Astrocyte (in vitro differentiated cells and primary cell): ENCODE results near the gene ZSWIM4. TPM values are rescaled to one million over a fixed set of nuclear protein-coding genes. Genes with fewer than 3 reads are reported as not detected.
A peak's percentile ranks its signal among the peaks of the same experiment; 100 is the strongest.

Source experiments
- DNase-seq: peaks from one replicate; pipeline ENCODE4 v3.0.0-alpha.2; 2010; ENCODE audit warnings: low read depth
- FAIRE-seq: peaks from 2 replicates; lab custom pipeline; 2011; peaks lifted over from hg19 to GRCh38; lab: Jason Lieb, UNC
- H2AFZ ChIP-seq: 2 replicates; pipeline ENCODE4 v1.6.0; 2012; ENCODE audit warnings: low read depth, low read length, inconsistent platforms
- H3K27ac ChIP-seq: 2 replicates; pipeline ENCODE4 v1.5.1; 2011; ENCODE audit warnings: low read depth, low read length, inconsistent platforms
- H3K27me3 ChIP-seq: 2 replicates; pipeline ENCODE4 v1.6.0; 2011; ENCODE audit warnings: low read length, inconsistent platforms; ENCODE audit not compliant: insufficient read depth
- H3K36me3 ChIP-seq: 2 replicates; pipeline ENCODE4 v1.5.1; 2011; ENCODE audit warnings: low read length, inconsistent platforms; ENCODE audit not compliant: insufficient read depth
- H3K4me1 ChIP-seq: 2 replicates; pipeline ENCODE4 v1.5.1; 2011; ENCODE audit warnings: low read length, inconsistent platforms; ENCODE audit not compliant: insufficient read depth
- H3K4me2 ChIP-seq: 2 replicates; pipeline ENCODE4 v1.6.0; 2012; ENCODE audit warnings: low read length, inconsistent platforms
- H3K4me3 ChIP-seq: 2 replicates; pipeline ENCODE4 v1.5.1; 2011; ENCODE audit warnings: low read depth, mild to moderate bottlenecking, low read length, inconsistent platforms; ENCODE audit not compliant: insufficient read depth
- H3K79me2 ChIP-seq: 2 replicates; pipeline ENCODE4 v1.6.0; 2012; ENCODE audit warnings: mild to moderate bottlenecking, low read length, inconsistent platforms; ENCODE audit not compliant: insufficient read depth
- H3K9ac ChIP-seq: 2 replicates; pipeline ENCODE4 v1.6.0; 2012; ENCODE audit warnings: mild to moderate bottlenecking, low read length, inconsistent platforms
- H3K9me3 ChIP-seq: 2 replicates; pipeline ENCODE4 v1.5.1; 2012; ENCODE audit warnings: low read depth, mild to moderate bottlenecking, low read length, inconsistent platforms; ENCODE audit not compliant: insufficient read depth
- H4K20me1 ChIP-seq: 2 replicates; pipeline ENCODE4 v1.6.0; 2012; ENCODE audit warnings: low read length, inconsistent platforms; ENCODE audit not compliant: insufficient read depth
- H3K27ac Mint-ChIP-seq: one replicate; pipeline ENCODE4 v1.8.0; 2021; ENCODE audit warnings: mild to moderate bottlenecking, mixed read lengths; ENCODE audit not compliant: unreplicated experiment
- H3K27me3 Mint-ChIP-seq: one replicate; pipeline ENCODE4 v1.8.0; 2021; ENCODE audit warnings: low read depth, mixed read lengths; ENCODE audit not compliant: unreplicated experiment
- H3K36me3 Mint-ChIP-seq: one replicate; pipeline ENCODE4 v1.8.0; 2021; ENCODE audit warnings: low read depth, mixed read lengths; ENCODE audit not compliant: unreplicated experiment
- H3K4me1 Mint-ChIP-seq: one replicate; pipeline ENCODE4 v1.8.0; 2021; ENCODE audit warnings: low read depth, mixed read lengths; ENCODE audit not compliant: unreplicated experiment
- H3K4me3 Mint-ChIP-seq: one replicate; pipeline ENCODE4 v1.8.0; 2021; ENCODE audit warnings: mild to moderate bottlenecking, moderate library complexity, mixed read lengths; ENCODE audit not compliant: unreplicated experiment
- H3K9me3 Mint-ChIP-seq: one replicate; pipeline ENCODE4 v1.8.0; 2021; ENCODE audit warnings: mild to moderate bottlenecking, mixed read lengths; ENCODE audit not compliant: unreplicated experiment
- EZH2 ChIP-seq: IDR thresholded peaks from 2 replicates; pipeline ENCODE4 v1.6.1; 2012; ENCODE audit warnings: mild to moderate bottlenecking, low read length, inconsistent platforms; ENCODE audit not compliant: insufficient read depth
- total RNA-seq: library from RNA; stranded (reverse); gene quantifications from 2 replicates; pipeline ENCODE4 v1.2.1, GENCODE V29; 2021
- TF ChIP-seq, protein P1 (sequence below): IDR thresholded peaks from 2 replicates; pipeline ENCODE4 v1.5.1; 2011; ENCODE audit warnings: low read depth, mild to moderate bottlenecking, inconsistent platforms, low read length, moderate library complexity; ENCODE audit not compliant: insufficient read depth

The ZSWIM4 gene
- total RNA-seq, 1 donor from 2014 or later, result 10.6 TPM

DNA sequence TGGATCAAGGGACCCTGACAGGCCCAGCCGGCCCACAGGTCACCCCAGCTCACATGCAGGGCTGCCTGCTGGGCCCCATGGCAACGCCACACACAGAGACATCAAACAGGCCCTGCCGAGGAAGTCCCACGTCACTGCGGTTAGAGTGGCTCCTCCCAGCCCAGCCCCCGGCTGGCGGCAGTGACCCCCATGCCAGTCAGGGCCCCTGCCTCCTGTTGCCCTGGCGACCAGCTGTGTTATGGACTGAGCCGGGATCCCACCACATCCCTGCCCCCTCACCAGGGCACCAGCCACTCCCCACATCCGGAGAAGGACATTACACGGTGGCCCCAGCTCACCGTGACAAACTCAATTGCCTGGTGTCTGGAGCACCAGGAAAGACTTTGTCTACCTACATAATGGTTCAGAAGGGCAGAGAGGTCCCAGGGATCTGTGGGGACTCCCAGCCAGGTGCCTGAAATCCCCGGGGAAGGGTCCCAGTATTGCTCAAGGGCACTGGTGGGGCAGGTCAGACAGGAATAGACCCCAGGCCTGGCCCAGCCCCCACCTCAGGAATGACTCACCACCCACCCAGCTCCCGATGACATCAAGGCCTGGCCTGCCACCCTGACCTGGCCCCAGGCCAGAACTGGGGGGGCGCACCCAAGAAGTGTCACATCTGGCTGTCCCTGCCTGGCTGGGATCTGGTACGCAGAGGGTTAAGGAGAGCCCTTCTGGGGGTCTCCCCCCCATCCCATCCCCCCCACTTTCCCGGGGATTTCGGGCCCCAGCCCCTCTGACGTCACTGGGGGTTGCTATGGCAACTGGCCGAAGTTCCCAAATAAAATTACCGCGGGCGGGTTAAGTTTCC is 51.5 kb downstream of the ZSWIM4 start:
- H3K27ac ChIP-seq, result peak overlapping the region; percentile 100
- Mint-ChIP-seq H3K4me3 (peak overlapping the region; percentile 65), H3K36me3 (no peaks in the 10 kb centered on the region), H3K9me3 (no peaks in the 10 kb centered on the region), H3K27ac (peak overlapping the region; percentile 100), H3K4me1 (peaks cover 22% of the 10 kb centered on the region), H3K27me3 (no peaks in the 10 kb centered on the region)
- H4K20me1 ChIP-seq, result peaks cover 6% of the 10 kb centered on the region
- no peak for FAIRE-seq
- H3K9me3 ChIP-seq, result no peaks in the 10 kb centered on the region
- H3K9ac ChIP-seq, result peak overlapping the region; percentile 98
- H3K27me3 ChIP-seq, result no peaks in the 10 kb centered on the region
- peaks cover 58% of the 10 kb centered on the region for H3K4me1 ChIP-seq
- peak overlapping the region; percentile 49 for H3K4me3 ChIP-seq
- H2AFZ ChIP-seq, result no peak overlapping the region
- peak overlapping the region; percentile 84 for H3K4me2 ChIP-seq
- TF ChIP-seq, protein P1, sequence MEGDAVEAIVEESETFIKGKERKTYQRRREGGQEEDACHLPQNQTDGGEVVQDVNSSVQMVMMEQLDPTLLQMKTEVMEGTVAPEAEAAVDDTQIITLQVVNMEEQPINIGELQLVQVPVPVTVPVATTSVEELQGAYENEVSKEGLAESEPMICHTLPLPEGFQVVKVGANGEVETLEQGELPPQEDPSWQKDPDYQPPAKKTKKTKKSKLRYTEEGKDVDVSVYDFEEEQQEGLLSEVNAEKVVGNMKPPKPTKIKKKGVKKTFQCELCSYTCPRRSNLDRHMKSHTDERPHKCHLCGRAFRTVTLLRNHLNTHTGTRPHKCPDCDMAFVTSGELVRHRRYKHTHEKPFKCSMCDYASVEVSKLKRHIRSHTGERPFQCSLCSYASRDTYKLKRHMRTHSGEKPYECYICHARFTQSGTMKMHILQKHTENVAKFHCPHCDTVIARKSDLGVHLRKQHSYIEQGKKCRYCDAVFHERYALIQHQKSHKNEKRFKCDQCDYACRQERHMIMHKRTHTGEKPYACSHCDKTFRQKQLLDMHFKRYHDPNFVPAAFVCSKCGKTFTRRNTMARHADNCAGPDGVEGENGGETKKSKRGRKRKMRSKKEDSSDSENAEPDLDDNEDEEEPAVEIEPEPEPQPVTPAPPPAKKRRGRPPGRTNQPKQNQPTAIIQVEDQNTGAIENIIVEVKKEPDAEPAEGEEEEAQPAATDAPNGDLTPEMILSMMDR, result no peak
- no peak for TF ChIP-seq EZH2
- peak; percentile 91 for DNase-seq
- H3K79me2 ChIP-seq, result peaks cover 21% of the 10 kb centered on the region
- H3K36me3 ChIP-seq, result no peaks in the 10 kb centered on the region

DNA sequence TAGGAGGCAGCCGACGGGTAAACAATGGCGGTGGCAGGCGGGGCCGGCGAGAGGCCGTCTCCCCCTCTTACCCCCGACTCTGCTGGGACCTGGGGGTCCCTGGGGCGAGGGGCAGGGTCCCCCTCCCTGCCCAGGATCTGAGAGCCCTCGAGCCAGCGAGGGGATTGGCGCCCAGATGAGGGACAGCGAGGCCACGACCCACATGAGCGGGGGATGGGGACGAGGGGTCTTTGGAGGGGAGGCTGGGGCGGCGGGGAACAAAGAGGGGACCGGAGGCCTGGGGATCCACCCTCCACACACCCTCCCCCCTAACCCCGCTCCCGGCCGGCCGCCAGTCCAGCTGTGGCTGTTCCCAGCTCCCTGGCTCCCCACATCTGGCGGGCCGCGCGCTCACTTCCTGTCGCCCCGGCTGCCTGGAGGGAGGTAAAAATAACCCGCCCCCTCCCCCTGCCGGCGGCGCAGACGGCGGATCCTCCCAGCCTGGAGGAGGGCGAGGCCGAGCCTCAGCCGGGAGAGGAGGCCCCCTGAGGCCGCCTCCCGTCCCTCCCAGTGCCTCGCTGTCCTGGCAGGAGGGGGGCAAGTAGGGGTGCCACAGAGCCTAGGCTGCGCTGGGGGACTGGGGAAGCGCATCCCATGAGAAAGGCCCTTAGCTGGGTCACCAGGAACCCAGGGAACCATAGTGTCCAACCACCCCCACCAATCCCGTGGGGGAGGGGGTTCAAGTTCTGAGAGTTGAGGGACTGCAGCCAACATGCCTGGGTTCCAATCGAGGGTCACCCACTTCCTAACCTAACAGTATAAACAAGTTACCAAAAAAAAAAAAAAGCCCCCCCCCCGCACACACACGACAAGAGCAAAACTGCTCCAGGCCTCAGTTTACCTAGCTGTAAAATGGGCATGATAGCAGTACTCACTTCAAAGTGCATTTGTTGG is 52.4 kb downstream of the ZSWIM4 start:
- H3K27me3 Mint-ChIP-seq, result no peaks in the 10 kb centered on the region
- Histone ChIP-seq H3K4me3 (peak overlapping the region; percentile 49), H3K9me3 (no peaks in the 10 kb centered on the region), H4K20me1 (no peaks in the 10 kb centered on the region), H3K27me3 (no peaks in the 10 kb centered on the region), H3K79me2 (peaks cover 15% of the 10 kb centered on the region), H3K4me1 (peaks cover 66% of the 10 kb centered on the region), H3K4me2 (peak overlapping the region; percentile 84), H3K36me3 (no peaks in the 10 kb centered on the region), H3K9ac (peak overlapping the region; percentile 98), H3K27ac (peak overlapping the region; percentile 100), H2AFZ (no peak overlapping the region)
- no peak for TF ChIP-seq EZH2
- TF ChIP-seq, protein P1, result no peak
- H3K27ac Mint-ChIP-seq, result peak overlapping the region; percentile 100
- no peaks in the 10 kb centered on the region for H3K36me3 Mint-ChIP-seq
- DNase-seq (peak; percentile 82), FAIRE-seq (no peak)
- H3K9me3 Mint-ChIP-seq, result no peaks in the 10 kb centered on the region
- no peak overlapping the region for H3K4me3 Mint-ChIP-seq
- peaks cover 24% of the 10 kb centered on the region for H3K4me1 Mint-ChIP-seq
